Measurements from ENCODE around the gene LSS. TPM values are rescaled to one million over a fixed set of nuclear protein-coding genes. Genes with fewer than 3 reads are reported as not detected.

Gene LSS
- polyA plus RNA-seq, 1 donor from 2014 or later = 101 TPM

DNA sequence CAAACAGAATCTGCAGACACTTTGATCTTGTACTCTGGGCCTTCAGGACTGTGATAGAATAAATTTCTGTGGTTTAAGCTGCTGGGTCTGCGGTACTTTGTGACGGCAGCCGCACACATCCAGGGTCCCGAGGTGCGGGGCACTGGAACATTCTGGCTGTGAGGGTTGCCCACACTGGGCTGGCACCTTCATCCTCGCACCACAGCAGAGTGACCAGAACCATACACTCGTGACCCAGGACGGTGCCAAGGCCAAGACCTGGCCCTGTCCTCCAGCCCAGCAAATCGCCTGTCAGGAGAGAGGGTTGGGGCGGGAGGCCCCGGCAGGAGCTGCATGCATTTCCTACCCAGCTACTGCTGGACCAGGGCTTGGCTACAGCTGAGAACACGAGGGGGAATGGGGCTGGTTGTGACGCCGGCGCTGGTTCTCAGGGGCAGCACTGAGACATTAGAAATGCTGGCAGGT lies 70.6 kb downstream of the LSS start:
- Histone ChIP-seq H3K9me2 (ENCODE audit: insufficient read depth, low read length) (no peaks in the 10 kb centered on the region), H3K36me3 (ENCODE audit: insufficient read depth, low read length) (no peaks in the 10 kb centered on the region), H3K4me3 (ENCODE audit: low read length) (no peak overlapping the region), H3K4me2 (ENCODE audit: low read length) (no peak overlapping the region), H3K27me3 (ENCODE audit: insufficient read depth, low read depth, low read length) (no peaks in the 10 kb centered on the region), H3K79me2 (replicated peaks; ENCODE audit: insufficient read depth, low read length) (no peaks in the 10 kb centered on the region), H3K27ac (ENCODE audit: low read length) (no peak overlapping the region), H3K9me3 (ENCODE audit: low read length) (no peaks in the 10 kb centered on the region), H3F3A (ENCODE audit: insufficient read depth, low read length, poor library complexity, severe bottlenecking) (no peaks in the 10 kb centered on the region), H4K20me1 (ENCODE audit: insufficient read depth) (no peaks in the 10 kb centered on the region), H3K9ac (ENCODE audit: low read length) (no peak overlapping the region), H2AFZ (ENCODE audit: low read depth, low read length) (no peak overlapping the region)
- TF ChIP-seq POLR2AphosphoS5 (IDR thresholded peaks at IDR 0.05) (no peak), EZH2 (IDR thresholded peaks at IDR 0.05; ENCODE audit: borderline replicate concordance, insufficient read depth, low read length, poor library complexity, severe bottlenecking) (no peak), SMC3 (conservative IDR thresholded peaks at IDR 0.05; ENCODE audit: poor library complexity) (no peak), TAF1 (IDR thresholded peaks at IDR 0.05; ENCODE audit: low read depth) (no peak), RAD21 (conservative IDR thresholded peaks at IDR 0.05) (no peak), EP300 (conservative IDR thresholded peaks at IDR 0.05; ENCODE audit: poor library complexity, severe bottlenecking) (no peak), MXI1 (conservative IDR thresholded peaks at IDR 0.05; ENCODE audit: poor library complexity, severe bottlenecking) (no peak)
- TF ChIP-seq, protein P1, sequence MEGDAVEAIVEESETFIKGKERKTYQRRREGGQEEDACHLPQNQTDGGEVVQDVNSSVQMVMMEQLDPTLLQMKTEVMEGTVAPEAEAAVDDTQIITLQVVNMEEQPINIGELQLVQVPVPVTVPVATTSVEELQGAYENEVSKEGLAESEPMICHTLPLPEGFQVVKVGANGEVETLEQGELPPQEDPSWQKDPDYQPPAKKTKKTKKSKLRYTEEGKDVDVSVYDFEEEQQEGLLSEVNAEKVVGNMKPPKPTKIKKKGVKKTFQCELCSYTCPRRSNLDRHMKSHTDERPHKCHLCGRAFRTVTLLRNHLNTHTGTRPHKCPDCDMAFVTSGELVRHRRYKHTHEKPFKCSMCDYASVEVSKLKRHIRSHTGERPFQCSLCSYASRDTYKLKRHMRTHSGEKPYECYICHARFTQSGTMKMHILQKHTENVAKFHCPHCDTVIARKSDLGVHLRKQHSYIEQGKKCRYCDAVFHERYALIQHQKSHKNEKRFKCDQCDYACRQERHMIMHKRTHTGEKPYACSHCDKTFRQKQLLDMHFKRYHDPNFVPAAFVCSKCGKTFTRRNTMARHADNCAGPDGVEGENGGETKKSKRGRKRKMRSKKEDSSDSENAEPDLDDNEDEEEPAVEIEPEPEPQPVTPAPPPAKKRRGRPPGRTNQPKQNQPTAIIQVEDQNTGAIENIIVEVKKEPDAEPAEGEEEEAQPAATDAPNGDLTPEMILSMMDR (IDR thresholded peaks at IDR 0.05; ENCODE audit: poor library complexity, severe bottlenecking) = no peak
- TF ChIP-seq, protein P2, sequence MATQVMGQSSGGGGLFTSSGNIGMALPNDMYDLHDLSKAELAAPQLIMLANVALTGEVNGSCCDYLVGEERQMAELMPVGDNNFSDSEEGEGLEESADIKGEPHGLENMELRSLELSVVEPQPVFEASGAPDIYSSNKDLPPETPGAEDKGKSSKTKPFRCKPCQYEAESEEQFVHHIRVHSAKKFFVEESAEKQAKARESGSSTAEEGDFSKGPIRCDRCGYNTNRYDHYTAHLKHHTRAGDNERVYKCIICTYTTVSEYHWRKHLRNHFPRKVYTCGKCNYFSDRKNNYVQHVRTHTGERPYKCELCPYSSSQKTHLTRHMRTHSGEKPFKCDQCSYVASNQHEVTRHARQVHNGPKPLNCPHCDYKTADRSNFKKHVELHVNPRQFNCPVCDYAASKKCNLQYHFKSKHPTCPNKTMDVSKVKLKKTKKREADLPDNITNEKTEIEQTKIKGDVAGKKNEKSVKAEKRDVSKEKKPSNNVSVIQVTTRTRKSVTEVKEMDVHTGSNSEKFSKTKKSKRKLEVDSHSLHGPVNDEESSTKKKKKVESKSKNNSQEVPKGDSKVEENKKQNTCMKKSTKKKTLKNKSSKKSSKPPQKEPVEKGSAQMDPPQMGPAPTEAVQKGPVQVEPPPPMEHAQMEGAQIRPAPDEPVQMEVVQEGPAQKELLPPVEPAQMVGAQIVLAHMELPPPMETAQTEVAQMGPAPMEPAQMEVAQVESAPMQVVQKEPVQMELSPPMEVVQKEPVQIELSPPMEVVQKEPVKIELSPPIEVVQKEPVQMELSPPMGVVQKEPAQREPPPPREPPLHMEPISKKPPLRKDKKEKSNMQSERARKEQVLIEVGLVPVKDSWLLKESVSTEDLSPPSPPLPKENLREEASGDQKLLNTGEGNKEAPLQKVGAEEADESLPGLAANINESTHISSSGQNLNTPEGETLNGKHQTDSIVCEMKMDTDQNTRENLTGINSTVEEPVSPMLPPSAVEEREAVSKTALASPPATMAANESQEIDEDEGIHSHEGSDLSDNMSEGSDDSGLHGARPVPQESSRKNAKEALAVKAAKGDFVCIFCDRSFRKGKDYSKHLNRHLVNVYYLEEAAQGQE (IDR thresholded peaks at IDR 0.05; ENCODE audit: borderline replicate concordance) = no peak

DNA sequence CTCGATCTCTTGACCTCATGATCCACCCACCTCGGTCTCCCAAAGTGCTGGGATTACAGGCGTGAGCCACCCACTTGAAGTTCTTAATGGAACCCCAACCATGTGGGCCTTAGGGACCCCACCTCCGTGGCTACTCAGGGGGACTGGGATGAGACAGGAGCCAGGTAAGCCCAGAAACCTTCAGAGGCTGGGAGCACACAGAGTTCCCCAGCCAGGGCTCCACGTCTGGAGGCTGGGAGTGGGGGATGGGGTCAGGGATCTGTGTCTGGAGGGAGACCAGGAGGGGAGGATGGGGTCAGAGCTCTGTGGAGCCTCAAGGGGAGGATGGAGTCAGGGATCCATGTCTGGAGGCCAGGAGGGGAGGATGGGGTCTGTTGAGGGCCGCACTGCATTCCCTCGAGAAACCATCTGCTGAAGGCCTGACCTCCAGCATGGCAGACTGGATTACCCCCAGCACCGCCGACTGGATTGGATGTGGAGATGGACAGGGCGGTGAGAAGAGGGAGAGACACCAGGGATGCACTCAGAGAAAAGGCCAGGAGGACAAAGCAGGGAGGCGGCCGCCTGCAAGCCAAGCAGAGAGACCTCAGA lies 71.1 kb downstream of the LSS start:
- TF ChIP-seq EP300 (conservative IDR thresholded peaks at IDR 0.05; ENCODE audit: poor library complexity, severe bottlenecking) = no peak
- no peak for TF ChIP-seq MXI1 (conservative IDR thresholded peaks at IDR 0.05; ENCODE audit: poor library complexity, severe bottlenecking)
- no peak for TF ChIP-seq TAF1 (IDR thresholded peaks at IDR 0.05; ENCODE audit: low read depth)
- TF ChIP-seq SMC3 (conservative IDR thresholded peaks at IDR 0.05; ENCODE audit: poor library complexity) = no peak
- TF ChIP-seq EZH2 (IDR thresholded peaks at IDR 0.05; ENCODE audit: borderline replicate concordance, insufficient read depth, low read length, poor library complexity, severe bottlenecking) = no peak
- TF ChIP-seq POLR2AphosphoS5 (IDR thresholded peaks at IDR 0.05) = no peak
- Histone ChIP-seq H3K4me3 (ENCODE audit: low read length) (no peak overlapping the region), H3K9ac (ENCODE audit: low read length) (no peak overlapping the region), H4K20me1 (ENCODE audit: insufficient read depth) (no peaks in the 10 kb centered on the region), H3K27ac (ENCODE audit: low read length) (no peak overlapping the region), H3K9me3 (ENCODE audit: low read length) (no peaks in the 10 kb centered on the region), H3K36me3 (ENCODE audit: insufficient read depth, low read length) (no peaks in the 10 kb centered on the region), H3F3A (ENCODE audit: insufficient read depth, low read length, poor library complexity, severe bottlenecking) (no peaks in the 10 kb centered on the region), H3K27me3 (ENCODE audit: insufficient read depth, low read depth, low read length) (no peaks in the 10 kb centered on the region), H3K4me2 (ENCODE audit: low read length) (no peak overlapping the region), H2AFZ (ENCODE audit: low read depth, low read length) (no peak overlapping the region), H3K79me2 (replicated peaks; ENCODE audit: insufficient read depth, low read length) (no peaks in the 10 kb centered on the region), H3K9me2 (ENCODE audit: insufficient read depth, low read length) (no peaks in the 10 kb centered on the region)

Data from neural cell (in vitro differentiated cells).